Measurements from ENCODE around the gene DROSHA. TPM values are rescaled to one million over a fixed set of nuclear protein-coding genes. Genes with fewer than 3 reads are reported as not detected.
"Not testable (repeated sequence)": the region's sequence is repeated elsewhere in the genome, so short reads cannot be mapped to it uniquely, and the experiment has no call there.

DROSHA gene, protein sequence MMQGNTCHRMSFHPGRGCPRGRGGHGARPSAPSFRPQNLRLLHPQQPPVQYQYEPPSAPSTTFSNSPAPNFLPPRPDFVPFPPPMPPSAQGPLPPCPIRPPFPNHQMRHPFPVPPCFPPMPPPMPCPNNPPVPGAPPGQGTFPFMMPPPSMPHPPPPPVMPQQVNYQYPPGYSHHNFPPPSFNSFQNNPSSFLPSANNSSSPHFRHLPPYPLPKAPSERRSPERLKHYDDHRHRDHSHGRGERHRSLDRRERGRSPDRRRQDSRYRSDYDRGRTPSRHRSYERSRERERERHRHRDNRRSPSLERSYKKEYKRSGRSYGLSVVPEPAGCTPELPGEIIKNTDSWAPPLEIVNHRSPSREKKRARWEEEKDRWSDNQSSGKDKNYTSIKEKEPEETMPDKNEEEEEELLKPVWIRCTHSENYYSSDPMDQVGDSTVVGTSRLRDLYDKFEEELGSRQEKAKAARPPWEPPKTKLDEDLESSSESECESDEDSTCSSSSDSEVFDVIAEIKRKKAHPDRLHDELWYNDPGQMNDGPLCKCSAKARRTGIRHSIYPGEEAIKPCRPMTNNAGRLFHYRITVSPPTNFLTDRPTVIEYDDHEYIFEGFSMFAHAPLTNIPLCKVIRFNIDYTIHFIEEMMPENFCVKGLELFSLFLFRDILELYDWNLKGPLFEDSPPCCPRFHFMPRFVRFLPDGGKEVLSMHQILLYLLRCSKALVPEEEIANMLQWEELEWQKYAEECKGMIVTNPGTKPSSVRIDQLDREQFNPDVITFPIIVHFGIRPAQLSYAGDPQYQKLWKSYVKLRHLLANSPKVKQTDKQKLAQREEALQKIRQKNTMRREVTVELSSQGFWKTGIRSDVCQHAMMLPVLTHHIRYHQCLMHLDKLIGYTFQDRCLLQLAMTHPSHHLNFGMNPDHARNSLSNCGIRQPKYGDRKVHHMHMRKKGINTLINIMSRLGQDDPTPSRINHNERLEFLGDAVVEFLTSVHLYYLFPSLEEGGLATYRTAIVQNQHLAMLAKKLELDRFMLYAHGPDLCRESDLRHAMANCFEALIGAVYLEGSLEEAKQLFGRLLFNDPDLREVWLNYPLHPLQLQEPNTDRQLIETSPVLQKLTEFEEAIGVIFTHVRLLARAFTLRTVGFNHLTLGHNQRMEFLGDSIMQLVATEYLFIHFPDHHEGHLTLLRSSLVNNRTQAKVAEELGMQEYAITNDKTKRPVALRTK (N-terminal part only)
- total RNA-seq, result 100 to 1,000 TPM in 1 of 8 experiments, 10 to 100 TPM in 7; 32.7 to 106 (median 49.9) TPM

DNA sequence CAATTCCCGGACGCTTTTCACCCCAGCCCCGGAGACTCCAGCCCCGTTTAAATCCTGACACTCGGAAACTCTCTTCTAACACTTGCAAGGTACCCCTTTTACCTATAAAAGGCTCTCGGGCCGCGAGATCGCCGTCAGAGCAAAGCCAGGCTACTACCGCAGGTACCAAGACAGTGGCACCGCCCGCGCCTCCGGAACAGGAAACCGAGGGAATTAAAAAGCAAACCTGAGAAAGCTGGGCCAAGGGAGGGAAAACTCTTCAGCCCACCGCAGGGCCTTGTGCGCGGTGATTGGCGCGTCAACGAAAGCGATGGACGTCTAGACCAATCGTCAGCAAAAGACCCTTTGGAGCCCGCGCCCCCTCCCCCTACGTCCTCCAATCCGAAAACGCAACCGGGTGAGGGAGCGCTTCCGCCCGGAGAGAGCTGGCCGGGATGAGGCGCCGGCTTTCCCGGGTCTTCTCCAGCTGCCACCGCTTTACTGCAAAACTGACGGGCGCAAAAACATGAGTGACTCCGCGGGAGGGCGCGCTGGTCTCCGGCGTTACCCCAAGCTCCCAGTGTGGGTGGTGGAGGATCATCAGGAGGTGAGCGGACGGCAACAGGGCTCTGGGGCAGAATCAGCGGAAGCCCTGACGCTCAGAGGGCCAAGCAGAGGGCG, at the start of gene DROSHA, which contains the start of gene C5orf22:
Gene DROSHA, minus strand, starts transcription at position 206 of the 660 bp plus-strand sequence. CDS start 3,034 bp downstream, outside the sequence.
Gene C5orf22, plus strand, starts transcription at position 414 of the 660 bp plus-strand sequence. Its CDS starts 92 bp downstream, at position 506.
- ATAC-seq (replicated peaks in 6 of 8), result peak; percentile 93 to 98 (median 96)
- Histone ChIP-seq H3K4me1 (replicated peaks in 1 of 2) (peaks cover 11 to 14% of the 10 kb centered on the region in 2 donors), H3K27ac (peak within 1 kb of the TSS; percentile 20 to 77), H3K4me3 (peak within 1 kb of the TSS; percentile 67 to 98 (median 84))
- 0 to 3% (median 0%) methylated on average over 1 to 28 of the region's 52 CpGs; no CpG with 5 or more reads in 3 of the 10 experiments for WGBS, 10 experiments
- in situ Hi-C loops (cut with MboI; ENCODE audit: low pct_unique_long_range_greater_than_20kb in 2 of 9, low sequenced_read_pairs in 9 of 9, unreplicated experiment in 9 of 9), result no loop called here

DNA sequence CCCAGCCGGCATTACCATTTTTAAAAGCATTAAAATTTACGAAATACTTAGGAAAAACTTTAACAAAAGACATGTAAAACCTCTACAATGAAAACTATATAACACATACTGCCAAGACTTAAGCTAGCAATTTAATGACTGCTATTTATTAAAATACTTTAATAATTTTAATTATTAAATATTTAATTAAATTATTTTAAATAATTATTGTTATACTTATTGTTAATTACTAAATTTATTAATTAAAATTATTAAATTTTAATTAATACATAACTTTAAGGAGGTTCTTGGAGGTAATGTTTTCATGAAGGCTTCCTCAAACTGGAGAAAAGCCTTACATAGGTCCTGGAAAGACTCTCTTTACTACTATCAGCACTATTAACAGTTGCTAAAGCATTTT, 47.7 kb upstream of the DROSHA start:
- WGBS, 10 experiments, result 29 to 100% (median 86%) methylated on average over 1 to 2 of the region's 2 CpGs; no CpG with 5 or more reads in 3 of the 10 experiments
- Histone ChIP-seq H3K4me3 (no peak overlapping the region), H3K27ac (no peak overlapping the region), H3K4me1 (replicated peaks in 1 of 2) (no peaks in the 10 kb centered on the region)
- in situ Hi-C loops (cut with MboI; ENCODE audit: low pct_unique_long_range_greater_than_20kb in 2 of 9, low sequenced_read_pairs in 9 of 9, unreplicated experiment in 9 of 9), result loop anchor here in 7 of 9 experiments (5.0 to 25.0 kb wide), 3 partner anchors 233 to 508 kb away; no protein-coding TSS in a partner anchor
- ATAC-seq (replicated peaks in 6 of 8), result no peak

GRCh38 chr5:31577438-31577837, 45.5 kb upstream of the DROSHA start:
- H3K4me3 ChIP-seq, result no peak overlapping the region
- ATAC-seq (replicated peaks in 6 of 8), result no peak
- WGBS, 10 experiments, result 43 to 100% (median 87%) methylated on average over 1 to 3 of the region's 3 CpGs; no CpG with 5 or more reads in 1 of the 10 experiments
- in situ Hi-C loops (cut with MboI; ENCODE audit: low pct_unique_long_range_greater_than_20kb in 2 of 9, low sequenced_read_pairs in 9 of 9, unreplicated experiment in 9 of 9), result loop anchor here in 7 of 9 experiments (5.0 to 25.0 kb wide), 3 partner anchors 235 to 510 kb away; no protein-coding TSS in a partner anchor
- no peaks in the 10 kb centered on the region for H3K4me1 ChIP-seq (replicated peaks in 1 of 2)
- H3K27ac ChIP-seq, result no peak overlapping the region

DNA sequence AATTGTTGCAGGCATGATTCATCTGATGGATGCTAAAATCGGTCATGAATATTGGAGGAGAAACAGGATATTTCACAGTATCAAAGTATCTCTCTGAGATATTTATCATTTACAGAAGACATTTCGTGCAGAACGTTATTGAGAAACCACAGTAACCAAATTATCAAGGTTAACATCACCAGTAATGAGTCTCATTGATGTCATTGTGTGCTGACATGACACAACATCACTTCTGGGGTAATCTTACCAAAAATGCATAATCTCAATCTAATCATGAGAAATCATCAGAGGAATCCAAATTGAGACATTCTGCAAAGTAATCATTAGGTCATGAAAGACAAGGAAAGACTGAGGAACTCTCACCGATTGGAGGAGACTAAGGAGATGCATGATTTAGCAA, 42.9 kb upstream of the DROSHA start:
- WGBS, 10 experiments, result 27 to 96% (median 76%) methylated on average over 2 to 4 of the region's 4 CpGs
- no peak overlapping the region for H3K27ac ChIP-seq
- H3K4me3 ChIP-seq, result no peak overlapping the region
- ATAC-seq (replicated peaks in 6 of 8), result peak in 2 of 8 experiments; percentile 17 to 34
- in situ Hi-C loops (cut with MboI; ENCODE audit: low pct_unique_long_range_greater_than_20kb in 2 of 9, low sequenced_read_pairs in 9 of 9, unreplicated experiment in 9 of 9), result loop anchor here in 7 of 9 experiments (5.0 to 25.0 kb wide), 3 partner anchors 238 to 513 kb away; no protein-coding TSS in a partner anchor
- no peaks in the 10 kb centered on the region for H3K4me1 ChIP-seq (replicated peaks in 1 of 2)

DNA sequence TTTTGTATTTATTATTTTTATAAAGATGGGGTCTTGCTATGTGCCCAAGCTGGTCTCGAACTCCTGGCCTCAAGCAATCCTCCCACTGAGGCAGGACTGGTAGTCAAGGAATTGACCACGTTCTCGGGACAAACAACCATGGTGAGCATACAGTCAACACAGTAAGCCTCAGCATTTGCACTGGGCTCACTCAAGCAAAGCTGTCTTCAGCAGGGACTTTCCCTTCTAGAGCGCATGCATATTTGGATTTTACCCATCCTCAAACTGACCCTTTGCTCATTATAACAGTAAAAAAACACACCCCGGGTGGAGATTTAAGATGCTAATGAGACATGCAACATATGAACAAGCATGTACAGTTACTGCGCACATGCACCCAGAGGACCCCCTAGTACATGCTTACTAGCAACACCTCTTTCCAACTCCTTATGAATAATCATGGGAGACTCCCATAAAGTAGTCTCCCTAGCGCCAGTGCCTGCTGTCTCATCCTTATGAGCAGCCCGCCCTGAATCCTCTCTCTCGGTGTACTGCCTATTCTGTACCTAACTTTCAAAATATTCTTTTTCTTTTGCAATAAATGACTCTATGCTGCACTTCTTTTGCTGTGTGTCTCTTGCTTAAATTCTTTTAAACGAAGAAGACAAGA, 41.7 kb upstream of the DROSHA start:
- no peaks in the 10 kb centered on the region for H3K4me1 ChIP-seq (replicated peaks in 1 of 2)
- 10 to 100% (median 85%) methylated on average over 2 to 10 of the region's 10 CpGs; no CpG with 5 or more reads in 1 of the 10 experiments for WGBS, 10 experiments
- in situ Hi-C loops (cut with MboI; ENCODE audit: low pct_unique_long_range_greater_than_20kb in 2 of 9, low sequenced_read_pairs in 9 of 9, unreplicated experiment in 9 of 9), result no loop called here

DNA sequence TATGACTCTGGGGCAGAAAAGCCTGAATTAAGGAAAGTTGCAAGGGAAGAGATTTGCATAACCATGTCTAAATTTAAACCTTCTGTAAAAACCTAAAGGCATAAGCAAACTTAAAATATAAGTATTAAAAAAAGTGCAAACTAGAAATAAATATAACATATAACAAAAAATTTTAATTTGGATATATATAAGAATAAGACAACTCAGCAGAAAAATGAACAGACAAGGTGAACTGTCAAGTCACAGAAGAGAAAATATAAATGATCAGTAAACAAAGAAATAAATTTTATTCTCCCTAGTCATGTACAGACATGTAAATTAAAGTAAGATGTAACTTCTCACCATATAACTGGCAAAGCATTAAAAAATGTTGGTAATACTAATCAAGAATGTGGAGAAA, 37.2 kb upstream of the DROSHA start:
- in situ Hi-C loops (cut with MboI; ENCODE audit: low pct_unique_long_range_greater_than_20kb in 2 of 9, low sequenced_read_pairs in 9 of 9, unreplicated experiment in 9 of 9), result no loop called here
- ATAC-seq (replicated peaks in 6 of 8), result no peak
- Histone ChIP-seq H3K4me3 (no peak overlapping the region), H3K4me1 (replicated peaks in 1 of 2) (no peaks in the 10 kb centered on the region), H3K27ac (no peak overlapping the region)

More for the DNA sequence above, 41.7 kb upstream of the DROSHA start:
- peak in 3 of 8 experiments; percentile 79 to 93 (median 80) for ATAC-seq (replicated peaks in 6 of 8)
- H3K4me3 ChIP-seq, result no peak overlapping the region
- H3K27ac ChIP-seq, result no peak overlapping the region

- 0 to 100% (median 76%) methylated on average over 1 of the region's 1 CpG; no CpG with 5 or more reads in 2 of the 10 experiments for WGBS, 10 experiments
- ATAC-seq (replicated peaks in 6 of 8), result peak in 3 of 8 experiments; percentile 80 to 85 (median 82)
Measured at GRCh38 chr5:31568302-31568835, 36.5 kb upstream of the DROSHA start.

DNA sequence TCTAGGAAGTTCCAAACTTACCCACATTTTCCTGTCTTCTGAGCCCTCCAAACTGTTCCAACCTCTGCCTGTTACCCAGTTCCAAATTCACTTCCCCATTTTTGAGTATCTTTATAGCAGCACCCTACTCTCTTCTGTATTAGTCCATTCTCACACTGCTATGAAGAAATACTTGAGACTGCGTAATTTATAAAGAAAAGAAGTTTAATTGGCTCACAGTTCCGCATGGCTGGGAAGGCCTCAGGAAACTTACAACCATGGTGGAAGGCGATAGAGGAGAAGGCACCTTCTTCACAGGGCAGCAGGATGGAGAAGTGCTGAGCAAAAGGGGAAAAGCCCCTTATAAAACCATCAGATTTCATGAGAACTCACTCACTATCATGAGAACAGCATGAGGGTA, 34.5 kb upstream of the DROSHA start:
- H3K27ac ChIP-seq; ATAC-seq (replicated peaks in 6 of 8); H3K4me1 ChIP-seq (replicated peaks in 1 of 2); in situ Hi-C loops (cut with MboI; ENCODE audit: low pct_unique_long_range_greater_than_20kb in 2 of 9, low sequenced_read_pairs in 9 of 9, unreplicated experiment in 9 of 9); H3K4me3 ChIP-seq: not testable (repeated sequence)
- WGBS, 10 experiments, result 57 to 100% (median 94%) methylated on average over 1 to 3 of the region's 3 CpGs; no CpG with 5 or more reads in 2 of the 10 experiments

More at GRCh38 chr5:31568302-31568835, 36.5 kb upstream of the DROSHA start:
- Histone ChIP-seq H3K27ac (no peak overlapping the region), H3K4me3 (no peak overlapping the region), H3K4me1 (replicated peaks in 1 of 2) (no peaks in the 10 kb centered on the region)
- in situ Hi-C loops (cut with MboI; ENCODE audit: low pct_unique_long_range_greater_than_20kb in 2 of 9, low sequenced_read_pairs in 9 of 9, unreplicated experiment in 9 of 9), result no loop called here

DNA sequence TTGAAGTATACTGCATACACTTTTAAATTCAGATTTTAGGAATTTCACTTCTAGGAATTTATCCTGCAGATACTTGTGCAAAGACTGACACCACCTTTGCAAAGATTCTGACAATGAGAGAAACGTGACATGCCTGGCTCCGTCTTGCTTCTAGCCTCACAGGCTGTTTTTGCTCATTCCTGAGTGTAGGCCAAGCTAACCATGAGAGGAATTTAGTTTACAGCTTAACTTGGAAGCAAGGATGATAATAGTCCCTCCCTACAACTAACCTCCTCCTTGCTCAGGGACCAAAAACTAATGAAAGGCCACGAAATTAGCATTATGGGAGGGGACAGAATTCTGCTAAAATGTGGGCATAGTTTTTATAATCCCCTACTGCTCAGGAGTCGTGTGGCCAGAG, 31.3 kb upstream of the DROSHA start:
- no peak overlapping the region for H3K27ac ChIP-seq
- no peak for ATAC-seq (replicated peaks in 6 of 8)
- no peaks in the 10 kb centered on the region for H3K4me1 ChIP-seq (replicated peaks in 1 of 2)
- WGBS, 10 experiments, result 10 to 71% (median 47%) methylated on average over 1 to 4 of the region's 4 CpGs; no CpG with 5 or more reads in 3 of the 10 experiments
- H3K4me3 ChIP-seq, result no peak overlapping the region
- in situ Hi-C loops (cut with MboI; ENCODE audit: low pct_unique_long_range_greater_than_20kb in 2 of 9, low sequenced_read_pairs in 9 of 9, unreplicated experiment in 9 of 9), result no loop called here

- in situ Hi-C loops (cut with MboI; ENCODE audit: low pct_unique_long_range_greater_than_20kb in 2 of 9, low sequenced_read_pairs in 9 of 9, unreplicated experiment in 9 of 9), result no loop called here
- peak in 3 of 8 experiments; percentile 32 to 91 (median 82) for ATAC-seq (replicated peaks in 6 of 8)
- WGBS, 10 experiments, result 0 to 100% (median 86%) methylated on average over 1 of the region's 1 CpG; no CpG with 5 or more reads in 5 of the 10 experiments
- Histone ChIP-seq H3K27ac (no peak overlapping the region), H3K4me3 (no peak overlapping the region), H3K4me1 (replicated peaks in 1 of 2) (no peaks in the 10 kb centered on the region)
Measured at GRCh38 chr5:31561946-31562345, 30.1 kb upstream of the DROSHA start.

DNA sequence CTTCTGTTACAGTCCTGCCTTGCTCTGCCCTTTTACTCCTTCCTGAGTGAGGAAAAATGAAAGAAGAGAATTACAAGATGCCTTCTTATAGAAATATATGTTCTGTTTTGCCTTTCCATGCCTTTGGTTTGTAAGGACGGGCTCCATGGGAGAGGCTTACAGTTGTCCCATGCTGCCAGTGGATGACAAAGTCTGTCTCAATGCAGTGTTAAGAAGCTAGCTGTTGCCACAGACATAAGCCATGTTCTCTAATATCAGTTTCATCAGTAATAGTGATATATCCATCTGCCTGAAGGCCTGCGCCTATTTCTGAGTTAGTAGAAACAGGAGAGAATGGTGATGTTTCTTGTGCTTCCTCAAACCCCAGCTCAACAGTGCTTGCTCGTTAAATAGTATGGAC, 28.0 kb upstream of the DROSHA start:
- Histone ChIP-seq H3K27ac (no peak overlapping the region), H3K4me1 (replicated peaks in 1 of 2) (no peaks in the 10 kb centered on the region), H3K4me3 (no peak overlapping the region)
- no peak for ATAC-seq (replicated peaks in 6 of 8)
- 93 to 100% (median 98%) methylated on average over 1 to 3 of the region's 3 CpGs; no CpG with 5 or more reads in 4 of the 10 experiments for WGBS, 10 experiments
- in situ Hi-C loops (cut with MboI; ENCODE audit: low pct_unique_long_range_greater_than_20kb in 2 of 9, low sequenced_read_pairs in 9 of 9, unreplicated experiment in 9 of 9), result no loop called here

Measured in motor neuron (in vitro differentiated cells).